ENCODE measurements around the gene MTCL3.
A peak's percentile ranks its signal among the peaks of the same experiment; 100 is the strongest.

MTCL3 gene

DNA sequence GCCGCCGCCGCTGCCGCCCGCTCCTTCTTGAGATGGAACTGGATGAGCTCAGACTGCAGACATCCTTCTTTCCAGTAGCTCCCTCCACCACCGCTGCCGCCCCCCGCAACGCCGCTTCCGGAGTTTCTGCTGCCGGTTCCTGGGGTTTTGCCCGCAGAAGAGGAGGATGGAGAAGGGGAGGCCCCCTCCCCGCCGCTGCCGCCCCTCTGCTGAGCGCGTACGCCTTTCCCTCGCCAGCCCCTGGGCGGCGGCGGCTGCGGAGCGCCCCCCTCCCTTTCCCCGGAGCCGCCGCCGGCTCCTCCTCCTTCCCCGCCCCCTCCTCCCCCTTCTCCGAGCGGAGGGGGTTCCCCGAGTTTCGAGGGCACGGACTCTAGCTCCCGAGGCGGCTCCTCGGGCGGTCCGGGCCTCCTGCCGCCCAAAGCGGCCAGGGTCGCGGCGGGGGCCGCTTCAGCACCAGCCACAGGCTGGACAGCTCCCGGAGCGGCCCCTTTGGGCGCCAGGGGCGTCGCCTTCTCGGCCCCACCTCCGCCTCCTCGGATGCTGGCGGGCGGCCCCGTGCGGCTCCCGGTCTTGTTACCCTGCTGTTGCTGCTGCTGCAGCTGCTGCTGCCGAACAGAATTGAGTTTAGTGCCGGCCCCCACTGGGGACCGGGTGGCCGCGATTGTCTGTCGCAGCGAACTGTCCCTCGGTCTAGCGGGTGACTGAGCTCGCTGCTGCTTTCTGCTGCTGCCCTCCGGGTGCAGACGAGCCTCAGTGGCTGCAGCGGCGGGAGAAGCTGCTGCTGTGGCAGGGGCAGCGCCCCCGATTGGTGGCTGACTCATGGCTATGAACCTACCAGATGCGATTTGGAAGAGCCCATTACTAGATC lies 3.1 kb downstream of the MTCL3 start:
- DNase-seq (peak; percentile 81), ATAC-seq (peak; percentile 87)
- intact Hi-C loops (cut with micrococcal nuclease): no loop called here

DNA sequence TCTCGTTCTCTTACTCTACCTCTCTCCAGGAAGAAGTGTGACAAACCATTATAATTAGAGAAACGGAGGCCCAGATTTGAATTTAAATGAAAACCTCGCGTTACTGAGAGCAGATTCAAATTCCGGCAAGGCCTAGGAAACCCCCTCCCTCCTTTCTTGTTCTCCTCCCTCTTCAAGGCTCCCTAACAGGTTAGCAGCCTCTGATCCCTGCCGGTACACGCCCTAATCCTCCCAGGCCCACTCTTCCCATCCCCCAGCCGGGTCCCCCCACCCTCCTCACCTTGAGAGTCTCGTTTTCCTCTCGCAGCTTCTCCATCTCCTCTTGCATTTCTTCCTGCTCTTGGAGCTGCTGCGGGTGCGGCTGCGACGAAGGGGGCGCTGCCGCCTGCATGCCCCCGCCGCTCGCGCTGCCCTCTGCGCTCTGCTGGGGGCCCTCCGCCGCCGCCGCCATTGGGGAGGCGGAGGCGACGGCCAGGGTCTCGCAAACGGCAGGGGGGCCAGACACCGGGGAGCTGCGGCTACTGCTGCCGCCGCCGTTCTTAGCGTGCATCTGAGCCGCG lies 3.8 kb downstream of the MTCL3 start:
- peak; percentile 46 for ATAC-seq
- peak; percentile 45 for DNase-seq
- intact Hi-C loops (cut with micrococcal nuclease): no loop called here

DNA sequence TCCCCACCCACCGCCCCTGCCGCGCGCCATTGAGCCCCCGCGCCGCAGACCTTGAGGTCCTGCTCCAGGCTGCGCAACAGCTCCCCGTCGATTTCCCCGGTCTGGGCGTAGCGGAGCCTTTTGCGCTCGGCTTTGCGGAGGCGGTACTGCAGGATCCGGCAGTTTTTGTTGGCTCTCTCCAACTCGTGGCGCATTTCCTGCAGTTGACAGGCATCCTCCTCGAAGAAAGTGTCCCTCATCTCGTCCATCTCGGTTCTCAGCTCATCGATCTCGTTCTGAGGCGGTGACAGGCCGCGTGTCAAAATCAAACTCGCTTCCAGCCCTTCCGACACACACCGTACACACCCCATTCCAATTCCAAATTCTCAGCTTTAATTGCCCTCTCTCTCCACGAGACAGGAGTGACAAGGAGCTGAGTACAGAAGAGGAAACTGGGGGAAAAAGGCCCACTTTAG lies 4.3 kb downstream of the MTCL3 start:
- peak; percentile 37 for ATAC-seq
- peak; percentile 64 for DNase-seq
- intact Hi-C loops (cut with micrococcal nuclease): no loop called here

DNA sequence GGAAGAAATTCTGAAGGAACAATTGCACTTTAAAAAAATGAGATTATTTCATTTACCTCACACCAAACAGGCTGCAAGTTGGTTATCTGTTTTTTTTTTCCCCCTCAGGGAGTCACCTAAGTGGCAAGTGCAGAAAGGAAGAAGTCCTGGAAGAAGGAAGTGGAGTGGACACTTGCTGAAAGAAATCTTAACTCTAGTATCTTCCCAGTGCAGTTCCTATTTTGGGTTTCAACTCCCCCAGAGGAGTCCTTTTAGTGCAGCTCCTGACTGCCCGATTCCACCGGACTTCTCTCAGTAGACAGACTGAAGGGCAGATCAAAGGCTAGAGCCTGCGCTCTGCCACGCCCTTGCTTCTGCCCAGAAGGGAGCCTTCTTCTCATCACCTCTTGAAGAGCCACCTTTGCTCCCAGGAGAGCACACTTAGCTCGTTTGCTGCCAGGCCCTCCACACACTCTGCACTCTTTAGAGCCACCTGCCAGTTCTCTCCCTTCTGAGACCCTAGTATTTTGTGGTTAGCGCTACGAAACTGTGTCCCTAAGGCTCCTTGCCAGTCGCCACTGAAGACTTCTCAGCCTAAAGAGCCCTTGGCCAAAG lies 4.9 kb downstream of the MTCL3 start:
- intact Hi-C loops (cut with micrococcal nuclease): no loop called here
- ATAC-seq (no peak), DNase-seq (no peak)

DNA sequence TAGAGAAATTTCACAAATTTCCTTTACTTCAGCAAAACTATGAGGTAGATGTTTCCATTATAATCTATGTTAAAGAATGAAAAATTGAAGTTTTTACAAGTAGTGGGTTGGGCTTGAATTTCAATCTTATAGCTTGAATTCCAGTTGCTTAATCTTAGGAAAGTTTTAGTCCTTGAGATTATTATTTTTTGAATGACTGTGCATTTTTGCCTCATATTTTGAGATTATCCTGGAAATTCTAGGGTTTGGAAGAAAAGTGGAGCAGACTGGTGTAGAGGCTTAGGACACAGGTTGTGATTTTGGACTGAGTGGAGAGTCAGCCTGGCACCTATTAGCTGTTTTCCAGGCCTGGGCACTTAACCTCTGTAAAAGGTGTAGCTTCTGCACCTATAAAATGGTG lies 5.7 kb downstream of the MTCL3 start:
- intact Hi-C loops (cut with micrococcal nuclease): no loop called here
- DNase-seq (no peak), ATAC-seq (no peak)

DNA sequence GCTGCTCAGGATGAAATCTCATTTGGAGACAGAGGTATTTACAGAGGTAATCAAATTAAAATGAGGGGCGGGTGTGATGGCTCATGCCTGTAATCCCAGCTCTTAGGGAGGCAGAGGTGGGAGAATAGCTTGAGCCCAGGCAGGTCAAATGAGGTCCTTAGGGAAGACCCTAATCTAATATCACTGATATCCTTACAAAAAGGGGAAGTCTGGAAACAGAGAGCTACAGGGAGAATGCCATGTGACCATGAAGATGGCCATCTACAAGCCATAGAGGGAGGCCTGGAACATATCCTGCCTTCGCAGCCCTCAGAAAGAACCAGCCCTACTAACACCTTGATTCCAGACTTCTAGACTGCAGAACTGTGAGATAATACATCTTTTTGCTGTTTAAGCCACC lies 8.3 kb downstream of the MTCL3 start:
- ATAC-seq (no peak), DNase-seq (no peak)
- intact Hi-C loops (cut with micrococcal nuclease): no loop called here

DNA sequence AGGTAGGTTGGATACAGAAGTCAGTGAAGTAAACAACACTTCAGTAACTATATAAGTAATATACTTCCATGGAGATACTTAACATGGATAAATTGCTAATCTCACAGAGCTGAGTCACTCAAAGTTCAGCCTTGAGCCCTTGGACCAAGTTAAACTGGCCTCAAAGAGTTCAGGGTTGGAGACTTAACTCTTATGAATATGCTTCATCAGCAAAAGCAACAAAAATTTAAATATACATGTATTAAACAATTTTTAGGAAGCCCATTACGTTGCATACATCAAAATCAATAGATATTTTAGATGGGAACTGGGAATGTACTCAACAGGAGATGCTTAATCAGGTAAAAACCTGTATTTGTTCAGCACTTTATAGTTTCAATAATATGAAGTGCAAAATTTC lies 12.2 kb downstream of the MTCL3 start:
- ATAC-seq: no peak
- intact Hi-C loops (cut with micrococcal nuclease): no loop called here
- no peak for DNase-seq

DNA sequence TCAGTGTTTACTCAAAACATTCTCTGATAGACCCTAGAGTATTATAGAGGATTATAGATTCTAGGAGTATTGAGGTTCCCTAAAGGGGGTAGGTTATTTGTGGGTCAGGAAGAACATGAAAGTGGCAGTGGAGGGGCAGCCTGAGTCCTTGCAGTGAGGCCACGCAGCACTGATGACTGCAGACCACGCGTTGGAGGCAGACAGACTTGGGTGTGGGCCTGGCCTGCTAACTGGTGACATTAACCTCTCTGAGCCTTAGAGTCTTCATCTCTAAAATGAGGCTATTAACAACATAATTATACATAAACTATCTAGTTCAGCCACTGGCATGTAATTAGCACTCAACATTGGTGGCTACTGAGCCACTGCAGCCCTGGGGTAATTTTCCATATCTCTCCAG lies 16.1 kb downstream of the MTCL3 start:
- ATAC-seq (no peak), DNase-seq (no peak)
- intact Hi-C loops (cut with micrococcal nuclease): no loop called here

DNA sequence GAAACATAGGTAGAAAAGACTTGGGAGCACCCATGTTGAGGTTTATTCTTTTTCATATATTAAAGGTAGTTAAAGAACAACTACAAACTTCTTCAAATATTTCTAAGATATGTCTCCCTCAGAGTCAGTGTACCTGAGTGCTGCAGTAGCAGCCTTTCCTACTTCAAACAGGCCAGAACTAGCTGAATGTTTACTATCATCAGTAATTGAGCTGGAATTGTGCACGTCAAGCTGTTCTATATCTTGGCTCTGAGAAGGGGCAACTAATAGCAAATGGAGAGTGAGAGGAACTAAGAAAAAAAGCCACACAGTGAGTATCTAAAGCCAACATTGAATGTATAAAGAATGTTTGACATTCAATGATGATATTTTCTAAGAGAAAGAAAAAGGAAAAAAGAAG lies 21.7 kb downstream of the MTCL3 start:
- DNase-seq (no peak), ATAC-seq (no peak)
- intact Hi-C loops (cut with micrococcal nuclease): no loop called here

DNA sequence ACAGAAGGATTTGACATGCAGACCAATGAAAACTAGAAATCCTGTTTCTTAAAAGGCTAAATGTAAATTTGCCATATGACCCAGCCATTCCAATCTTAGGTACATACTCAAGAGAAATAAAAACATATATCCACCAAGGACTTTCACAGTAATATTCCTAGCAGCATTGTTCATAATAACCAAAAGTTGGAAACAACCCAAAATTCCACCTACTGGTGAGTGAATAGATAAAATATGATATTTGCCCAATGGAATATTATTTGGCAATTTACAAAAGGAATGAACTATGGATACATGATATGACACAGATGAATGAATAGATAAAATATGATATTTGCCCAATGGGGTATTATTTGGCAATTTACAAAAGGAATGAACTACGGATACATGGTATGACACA lies 22.7 kb downstream of the MTCL3 start:
- intact Hi-C loops (cut with micrococcal nuclease): no loop called here
- no peak for ATAC-seq
- no peak for DNase-seq

DNA sequence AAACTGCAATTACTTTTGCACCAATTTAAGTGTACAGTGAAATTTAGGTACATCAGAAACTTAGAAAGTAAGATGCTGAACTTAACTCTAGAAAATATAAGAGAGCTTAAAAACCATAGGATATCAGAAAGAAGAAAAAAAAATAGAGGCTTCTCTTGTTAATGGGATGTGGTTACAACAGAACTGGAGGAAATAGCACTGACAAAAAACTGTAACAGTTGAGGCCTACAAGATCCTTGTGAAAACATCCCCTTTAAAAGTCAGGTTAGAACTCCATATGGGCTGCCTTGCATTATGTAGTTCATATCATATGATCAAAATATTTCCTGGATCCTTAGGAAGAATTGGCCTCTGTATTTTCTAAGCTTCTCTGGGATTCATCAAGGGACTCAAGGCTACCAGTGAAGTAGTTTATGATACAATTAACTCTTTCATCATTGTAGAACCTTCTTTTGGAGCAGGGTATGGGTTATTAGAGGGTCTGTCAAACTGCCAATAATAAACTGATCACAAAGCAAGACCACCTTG lies 24.8 kb downstream of the MTCL3 start:
- intact Hi-C loops (cut with micrococcal nuclease): no loop called here
- ATAC-seq (no peak), DNase-seq (no peak)

DNA sequence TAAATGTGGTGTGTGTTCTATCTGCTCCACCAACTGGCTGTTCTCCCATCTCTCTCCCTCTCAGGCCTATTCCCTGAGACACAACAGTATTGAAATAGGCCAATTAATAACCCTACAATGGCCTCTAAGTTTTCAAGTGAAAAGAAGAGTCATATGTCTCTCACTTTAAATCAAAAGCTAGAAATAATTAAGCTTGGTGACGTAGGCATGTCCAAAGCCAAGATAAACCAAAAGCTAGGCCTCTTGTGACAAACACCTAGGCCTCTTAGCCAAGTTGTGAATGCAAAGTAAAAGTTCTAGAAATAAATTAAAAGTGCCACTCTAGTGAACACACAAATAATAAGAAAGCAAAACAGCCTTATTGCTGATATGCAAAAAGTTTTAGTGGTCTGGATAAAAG lies 29.9 kb downstream of the MTCL3 start:
- intact Hi-C loops (cut with micrococcal nuclease): no loop called here
- no peak for ATAC-seq
- no peak for DNase-seq

DNA sequence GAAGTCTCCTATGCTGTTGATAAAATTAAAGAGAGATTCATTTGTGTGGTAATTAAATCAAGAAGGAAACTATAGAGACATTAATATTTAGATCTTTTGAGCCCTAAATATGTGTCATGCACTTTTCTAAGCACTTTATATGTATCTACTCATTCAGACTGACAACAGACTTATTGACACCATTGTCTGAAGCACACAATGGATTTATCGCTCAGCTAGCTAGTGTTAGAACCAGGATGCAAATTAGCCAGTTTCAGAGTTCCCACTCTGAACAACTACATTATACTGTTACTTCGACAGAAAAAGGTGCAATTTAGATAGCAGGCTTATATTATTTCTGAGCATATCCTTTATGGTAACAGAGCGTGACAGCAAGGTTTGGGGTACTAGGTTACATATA lies 32.2 kb downstream of the MTCL3 start:
- intact Hi-C loops (cut with micrococcal nuclease): no loop called here
- no peak for DNase-seq
- ATAC-seq: no peak

DNA sequence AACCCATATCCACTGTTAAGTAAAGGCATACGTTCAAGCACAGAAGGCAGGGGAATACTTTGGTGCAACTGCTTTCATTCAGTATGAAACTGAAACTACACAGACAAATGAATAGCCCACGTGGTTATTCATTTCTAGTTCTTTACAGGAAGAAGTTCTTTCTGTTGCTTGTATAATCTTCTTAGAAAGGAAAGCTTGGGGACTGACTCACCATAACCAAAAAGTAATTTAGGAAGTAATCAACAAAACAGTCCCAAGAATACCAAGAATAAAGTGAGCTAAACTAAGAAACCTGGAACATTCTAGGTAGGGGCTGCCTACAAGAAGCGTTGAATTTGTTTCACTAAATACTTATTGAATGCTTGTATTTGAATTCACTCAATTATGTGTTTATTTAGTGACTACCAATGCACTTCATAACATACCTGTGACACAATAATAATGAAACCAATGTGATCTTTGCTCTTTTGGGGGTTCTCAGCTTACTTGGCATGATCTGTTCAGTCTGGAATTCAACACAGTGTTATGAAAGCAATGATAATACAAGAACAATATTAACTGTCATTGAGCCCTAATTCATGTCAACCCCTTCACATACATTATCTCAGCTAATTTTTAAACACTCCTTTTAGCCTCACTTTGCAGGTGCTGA lies 34.8 kb downstream of the MTCL3 start:
- intact Hi-C loops (cut with micrococcal nuclease): no loop called here
- DNase-seq (no peak), ATAC-seq (no peak)

DNA sequence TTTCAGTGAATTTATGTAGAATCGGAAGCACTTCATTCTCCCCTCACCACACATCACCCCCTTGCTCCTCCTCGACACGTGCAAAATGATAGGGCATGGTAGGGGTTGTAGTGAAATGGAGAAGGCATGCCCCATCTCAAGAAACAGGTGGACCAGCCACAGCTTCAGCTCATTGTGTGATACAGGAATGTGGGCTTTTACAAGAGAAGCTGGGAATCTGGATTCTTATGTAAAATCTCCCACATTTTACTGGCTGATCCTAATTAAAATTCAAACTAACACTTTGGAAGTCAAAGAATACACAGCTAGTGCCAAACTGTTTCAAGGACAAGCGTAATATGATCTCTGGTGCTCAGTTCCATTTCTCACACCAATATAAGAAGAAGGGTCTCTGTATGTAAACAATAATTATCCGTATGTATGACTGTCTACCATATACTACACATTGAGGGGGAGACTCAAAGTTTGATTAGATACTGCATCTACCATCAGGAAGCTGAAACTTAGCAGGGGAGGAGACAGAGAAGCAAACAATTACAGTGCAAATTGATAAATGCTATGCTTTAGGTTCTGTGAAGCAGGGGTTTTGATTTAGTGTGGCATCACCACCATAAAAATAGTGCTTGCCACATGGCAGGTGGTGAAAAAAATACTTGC lies 35.6 kb downstream of the MTCL3 start:
- ATAC-seq (no peak), DNase-seq (no peak)
- intact Hi-C loops (cut with micrococcal nuclease): no loop called here

DNA sequence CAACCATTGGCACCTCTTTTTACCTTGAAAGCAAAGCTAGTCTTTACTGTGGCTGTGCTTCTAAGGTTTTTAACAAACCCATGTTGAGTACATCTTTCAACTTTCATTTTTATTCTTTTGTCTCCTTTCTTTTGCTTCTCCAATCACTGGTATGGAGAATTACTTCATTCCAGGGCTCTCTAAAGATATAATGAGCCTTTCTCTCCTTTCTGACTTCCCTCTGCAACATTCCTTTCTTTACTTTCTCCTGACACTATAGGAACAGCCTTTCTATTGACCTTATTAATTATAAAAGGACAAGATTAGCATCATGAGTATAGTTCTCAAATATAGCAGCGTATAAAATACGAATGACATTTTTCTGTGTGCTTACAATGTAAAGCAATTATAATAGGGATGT lies 36.8 kb downstream of the MTCL3 start:
- no peak for DNase-seq
- ATAC-seq: no peak
- intact Hi-C loops (cut with micrococcal nuclease): no loop called here

DNA sequence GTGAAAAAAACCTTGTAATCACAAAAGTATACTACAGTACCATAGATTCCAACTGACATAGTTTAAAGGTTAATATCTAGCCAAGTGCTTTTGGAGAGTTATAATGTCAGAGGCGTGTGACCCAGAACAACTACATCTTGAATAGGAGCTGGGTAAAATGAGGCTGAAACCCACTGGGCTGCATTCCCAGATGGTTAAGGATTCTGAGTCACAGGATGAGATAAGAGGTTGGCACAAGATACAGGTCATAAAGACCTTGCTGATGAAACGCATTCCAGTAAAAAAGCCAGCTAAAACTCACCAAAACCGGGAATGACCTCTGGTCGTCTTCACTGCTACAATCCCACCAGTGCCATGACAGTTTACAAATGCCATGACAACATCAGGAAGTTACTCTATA lies 37.5 kb downstream of the MTCL3 start:
- ATAC-seq (no peak), DNase-seq (no peak)
- intact Hi-C loops (cut with micrococcal nuclease): no loop called here

DNA sequence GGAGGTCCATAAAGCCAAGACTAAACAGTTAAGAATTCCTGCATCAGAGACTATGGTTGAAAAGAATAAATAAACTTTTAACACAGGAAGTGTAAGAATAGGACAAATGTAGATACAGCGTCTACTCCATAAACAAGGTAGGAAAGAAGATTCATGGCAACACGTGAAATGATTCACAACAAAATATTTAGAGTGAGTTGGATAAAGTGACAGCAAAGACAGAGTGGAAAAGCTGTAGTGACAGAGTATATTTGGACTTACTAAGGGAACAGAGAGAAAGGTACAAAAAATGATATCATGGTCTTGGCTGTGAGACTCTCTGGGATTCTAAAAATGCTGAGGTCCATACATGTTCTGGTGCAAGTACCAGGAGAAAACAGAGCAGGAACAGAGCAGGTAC lies 38.0 kb downstream of the MTCL3 start:
- DNase-seq: no peak
- no peak for ATAC-seq
- intact Hi-C loops (cut with micrococcal nuclease): no loop called here

DNA sequence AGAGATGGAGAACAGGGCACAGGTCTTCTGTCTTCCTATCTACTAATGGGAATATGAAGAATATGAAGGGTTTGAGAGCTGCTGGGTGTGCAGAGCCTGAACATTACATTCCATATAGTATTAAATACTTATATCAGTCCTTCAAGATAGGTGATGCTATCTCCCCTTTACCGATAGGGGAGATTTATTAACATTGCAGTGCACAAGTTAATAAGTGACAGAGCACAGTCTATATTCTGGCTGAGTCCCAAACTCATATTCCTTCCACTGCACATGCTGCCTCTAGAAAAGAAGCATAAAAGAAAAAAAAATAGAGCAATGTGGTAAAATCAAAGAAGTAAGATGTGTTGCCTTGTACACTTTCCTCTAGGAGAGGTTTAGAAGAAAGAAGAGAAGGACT lies 41.5 kb downstream of the MTCL3 start:
- DNase-seq: no peak
- intact Hi-C loops (cut with micrococcal nuclease): no loop called here
- ATAC-seq: no peak

DNA sequence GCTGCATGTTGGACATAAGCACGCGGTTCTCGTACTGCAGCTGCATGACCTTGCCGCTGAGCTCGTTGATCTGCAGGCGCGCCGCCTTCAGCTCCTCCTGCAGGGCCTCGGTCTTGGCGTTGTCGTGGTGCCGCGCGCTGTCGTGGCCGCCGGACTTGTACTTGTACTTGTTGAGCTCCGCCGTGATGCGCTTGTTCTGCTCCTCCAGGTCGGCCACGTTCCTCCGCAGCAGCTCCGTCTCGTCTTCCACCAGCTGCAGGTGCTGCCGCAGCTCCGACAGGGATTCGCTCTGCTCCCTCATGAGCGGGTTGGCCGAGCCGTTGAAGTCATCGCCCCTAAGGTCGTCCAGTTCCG lies 43.3 kb downstream of the MTCL3 start:
- no peak for DNase-seq
- intact Hi-C loops (cut with micrococcal nuclease): no loop called here
- no peak for ATAC-seq

Data from left ventricle myocardium superior (tissue), 1 donor.